Activated T-cell treated with anti-CD3 and anti-CD28 coated beads for 1 hour (primary cell): ENCODE measurements around the gene AKR7A3.
A peak's percentile ranks its signal among the peaks of the same experiment; 100 is the strongest.
"Not testable (repeated sequence)": the region's sequence is repeated elsewhere in the genome, so short reads cannot be mapped to it uniquely, and the experiment has no call there.

Experiments
- DNase-seq: peaks from one replicate; pipeline ENCODE4 v3.0.0-alpha.2; 2020; ENCODE audit warnings: low read depth

AKR7A3 gene

DNA sequence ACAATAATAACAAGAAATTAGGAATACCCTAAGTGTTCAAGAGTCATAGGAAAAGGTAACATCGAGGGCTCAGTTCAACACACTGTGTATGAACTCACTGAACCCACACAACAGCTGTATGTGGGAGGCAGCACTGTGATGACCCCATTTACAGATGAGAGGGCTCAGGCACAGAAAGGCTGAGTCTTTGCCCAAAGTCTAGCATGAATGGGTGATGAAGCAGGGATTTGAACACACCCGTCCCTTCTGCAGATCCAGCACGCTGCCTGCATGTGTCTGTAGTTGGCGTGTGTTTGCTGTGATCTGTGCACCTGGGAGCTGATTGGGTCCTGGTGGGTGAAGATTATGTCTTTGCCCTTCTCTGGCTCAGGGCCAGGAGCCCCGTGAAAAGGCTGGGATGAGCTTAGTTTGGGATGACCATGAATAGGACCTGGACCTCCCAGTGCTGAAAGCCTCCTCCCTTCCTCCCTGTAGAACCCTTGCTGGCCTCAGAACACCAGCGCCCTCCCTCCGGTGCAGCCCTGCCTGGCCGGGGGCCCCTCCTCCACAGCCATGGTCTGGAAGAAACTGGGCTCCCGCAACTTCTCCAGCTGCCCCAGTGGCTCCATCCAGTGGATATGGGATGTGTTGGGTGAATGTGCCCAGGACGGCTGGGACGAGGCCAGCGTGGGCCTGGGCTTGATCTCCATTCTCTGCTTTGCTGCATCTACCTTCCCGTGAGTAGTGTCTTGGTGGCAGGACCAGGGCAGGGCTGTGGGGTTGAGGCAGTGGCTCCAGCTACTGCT lies 28.7 kb upstream of the AKR7A3 start:
- no peak for DNase-seq

DNA sequence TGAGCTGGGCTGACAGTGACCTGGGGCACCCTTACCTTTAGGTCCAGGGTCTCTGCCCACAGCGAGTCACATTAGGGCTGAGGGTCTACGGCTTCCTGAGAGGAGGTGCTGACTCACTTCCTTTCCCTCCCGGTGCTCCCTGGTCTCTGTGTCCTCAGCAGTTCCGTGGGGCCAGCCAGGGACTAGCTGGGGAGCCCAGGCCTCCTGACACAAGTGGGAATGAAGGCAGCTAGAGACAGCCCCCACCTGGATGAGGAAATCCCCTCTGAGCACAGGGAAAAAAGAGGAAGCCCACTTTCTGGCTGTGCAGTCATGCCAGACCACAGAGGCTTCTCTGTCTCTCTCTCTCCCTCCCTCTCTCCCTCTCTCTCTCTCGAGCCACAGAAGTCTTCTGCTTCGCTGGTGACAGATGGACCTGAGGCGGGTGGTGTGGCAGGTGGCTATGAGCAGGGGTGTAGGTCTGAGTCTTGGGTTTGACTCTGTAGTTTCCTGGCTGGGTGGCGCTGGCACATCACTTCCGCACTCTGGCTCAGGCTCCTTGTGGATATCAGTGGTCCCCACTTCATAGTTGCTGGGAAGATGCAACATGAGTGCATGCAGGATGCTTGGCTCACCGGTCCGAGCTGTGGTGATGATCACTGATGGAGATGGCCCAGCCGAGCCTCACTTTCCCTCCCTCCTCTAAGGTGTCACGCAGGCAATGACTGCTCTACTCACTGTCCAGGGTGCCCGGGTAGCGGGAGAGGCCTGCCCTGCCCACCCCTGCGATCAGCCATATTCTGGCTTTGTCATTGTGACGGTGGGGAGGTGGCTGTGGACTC lies 27.0 kb upstream of the AKR7A3 start:
- no peak for DNase-seq

DNA sequence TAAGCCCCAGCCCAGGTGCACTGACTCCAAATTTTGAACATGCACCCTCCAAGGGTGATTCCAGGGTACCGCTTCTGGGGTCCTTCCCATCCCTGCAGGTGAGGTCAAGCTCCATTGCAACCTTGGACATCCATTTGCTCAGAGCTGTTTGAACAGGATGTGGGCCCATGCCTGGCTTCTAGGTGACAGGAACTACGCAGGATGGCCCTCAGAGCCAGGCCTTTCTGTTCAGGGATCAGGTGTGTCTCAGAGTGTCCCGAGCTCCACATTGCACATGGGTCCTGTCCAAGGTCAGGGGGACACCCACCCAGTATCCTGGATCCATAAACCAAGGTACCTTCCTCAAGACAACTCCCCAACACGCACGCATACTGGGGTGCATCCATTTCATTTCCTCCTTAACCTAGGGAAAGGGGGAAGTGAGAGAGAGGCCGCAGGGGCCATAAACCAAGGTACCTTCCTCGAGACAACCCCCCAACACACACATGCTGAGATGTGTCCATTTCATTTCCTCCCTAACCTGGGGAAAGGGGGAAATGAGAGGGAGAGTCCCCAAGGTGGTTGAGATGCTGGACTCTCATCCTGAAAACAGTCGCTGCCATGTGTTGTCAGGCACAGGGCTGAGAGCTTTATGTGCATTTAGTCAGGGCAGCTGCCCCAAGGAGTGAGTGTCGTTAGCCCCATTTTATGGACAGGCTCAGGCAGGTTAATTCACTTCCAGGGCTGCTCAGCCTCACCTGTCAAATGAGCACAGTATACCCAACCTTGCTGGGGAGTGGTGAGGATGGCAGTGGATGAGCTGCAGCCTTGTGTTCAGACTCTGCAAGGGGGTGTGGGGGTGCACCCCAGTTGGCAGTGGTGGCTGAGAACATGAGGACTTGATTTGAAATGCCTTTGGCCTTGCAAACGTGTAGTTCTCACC lies 25.7 kb upstream of the AKR7A3 start:
- no peak for DNase-seq

DNA sequence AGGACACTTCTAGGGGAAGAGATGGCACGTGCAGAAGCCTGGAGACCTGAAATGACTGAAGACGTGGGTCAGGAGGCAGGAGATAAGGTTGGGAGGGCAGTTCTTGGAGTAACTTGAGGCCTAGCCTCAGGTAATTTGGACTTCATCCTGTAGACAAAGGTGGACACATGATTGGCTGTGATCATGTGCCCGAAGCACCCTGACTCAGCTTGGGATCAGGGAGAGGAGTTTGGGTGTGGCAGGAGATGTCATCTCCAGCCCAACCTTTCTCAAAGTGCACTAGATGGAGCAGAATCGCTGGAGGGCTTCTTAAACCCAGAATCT lies 25.0 kb upstream of the AKR7A3 start:
- DNase-seq, result no peak

DNA sequence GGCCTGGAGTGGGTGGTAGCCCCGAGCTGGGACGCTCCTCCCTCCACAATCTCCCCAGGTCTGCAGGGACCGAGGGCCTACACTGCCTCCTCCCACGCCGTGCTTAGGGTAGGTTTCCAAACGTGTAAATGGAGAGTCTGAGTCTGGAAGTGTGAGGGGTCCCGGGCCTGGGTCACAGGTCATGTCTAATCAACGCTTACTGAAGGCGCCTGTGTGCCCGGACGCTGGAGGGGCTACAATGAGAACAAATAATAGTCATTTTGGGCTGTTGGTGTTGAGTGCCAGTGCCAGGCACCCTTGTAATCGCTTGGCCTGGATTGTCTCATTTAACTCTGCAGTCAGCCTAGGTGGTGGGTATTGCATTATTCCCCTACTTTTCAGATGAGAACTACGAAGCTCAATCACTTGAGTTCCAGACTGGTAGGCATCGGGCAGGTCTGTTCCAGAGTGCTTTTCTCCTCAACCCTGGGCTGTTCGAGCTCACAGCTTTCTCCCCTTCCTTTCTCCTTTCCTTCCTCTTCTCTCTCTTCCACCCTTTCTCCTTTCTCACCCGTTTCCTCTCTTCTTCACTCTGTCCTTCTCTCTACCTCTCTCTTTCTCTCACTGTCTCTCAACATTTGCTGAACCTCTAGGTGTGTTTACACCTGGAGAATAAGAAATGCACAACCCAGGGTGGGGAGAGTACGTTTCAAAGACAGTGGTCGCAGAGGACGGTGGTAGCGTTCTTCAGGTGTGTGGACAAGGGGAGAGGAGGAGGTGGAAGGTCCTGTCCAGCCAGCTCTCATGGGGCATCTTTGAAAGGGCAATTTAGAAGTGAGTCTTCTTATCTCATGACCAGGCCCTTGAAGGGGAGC lies 24.4 kb upstream of the AKR7A3 start:
- DNase-seq, result no peak

DNA sequence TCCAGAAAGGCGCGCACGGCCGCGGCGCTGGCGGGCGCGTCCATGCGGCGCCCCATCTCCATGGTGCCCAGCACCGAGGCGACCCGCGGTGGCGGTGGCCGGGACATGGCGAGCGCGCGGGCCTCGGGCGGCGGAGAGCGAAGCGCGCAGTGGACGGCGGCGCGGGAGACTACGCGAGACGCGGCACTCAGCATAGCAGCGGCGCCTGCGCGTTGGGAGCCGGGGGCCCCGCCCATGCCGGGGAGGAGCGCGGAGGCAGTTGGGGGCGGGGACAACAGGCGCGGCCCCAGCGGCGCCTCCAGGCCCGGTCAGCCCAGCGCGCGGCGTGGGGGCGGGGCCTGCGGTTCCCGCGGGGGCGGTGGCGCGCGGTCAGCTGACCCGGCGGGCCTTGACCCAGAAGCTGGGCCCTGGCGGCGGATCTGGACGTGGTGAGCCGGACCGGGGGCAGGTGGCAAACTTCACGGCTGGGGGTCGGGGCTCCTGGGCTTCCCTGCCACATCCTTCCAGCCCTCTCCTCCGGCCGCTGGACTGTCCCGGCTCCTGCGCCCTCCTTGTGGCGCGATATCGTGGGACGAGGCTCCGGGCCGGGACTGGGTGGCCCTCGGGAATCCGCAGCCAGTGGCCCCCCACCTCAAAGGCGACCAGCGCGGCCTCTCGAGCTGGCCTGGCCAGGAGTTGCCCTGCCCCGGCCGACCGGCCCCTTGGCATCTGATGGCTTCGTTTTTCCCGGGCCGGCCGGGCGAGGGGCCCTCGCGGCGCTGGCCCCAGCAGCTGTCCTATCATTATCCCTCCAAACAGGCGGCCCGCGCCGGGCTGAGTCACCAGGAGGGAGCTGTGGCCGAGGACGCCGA lies 23.6 kb upstream of the AKR7A3 start, which contains the start of the genes AKR7A2 and SLC66A1:
Gene AKR7A2 (minus strand): TSS at position 214 of the 851 bp plus-strand sequence. CDS start 20 bp downstream, at position 194.
Gene SLC66A1 (plus strand): TSS at position 396 of the 851 bp plus-strand sequence. CDS start 5,352 bp downstream, outside the sequence.
- DNase-seq, result peak; percentile 85

DNA sequence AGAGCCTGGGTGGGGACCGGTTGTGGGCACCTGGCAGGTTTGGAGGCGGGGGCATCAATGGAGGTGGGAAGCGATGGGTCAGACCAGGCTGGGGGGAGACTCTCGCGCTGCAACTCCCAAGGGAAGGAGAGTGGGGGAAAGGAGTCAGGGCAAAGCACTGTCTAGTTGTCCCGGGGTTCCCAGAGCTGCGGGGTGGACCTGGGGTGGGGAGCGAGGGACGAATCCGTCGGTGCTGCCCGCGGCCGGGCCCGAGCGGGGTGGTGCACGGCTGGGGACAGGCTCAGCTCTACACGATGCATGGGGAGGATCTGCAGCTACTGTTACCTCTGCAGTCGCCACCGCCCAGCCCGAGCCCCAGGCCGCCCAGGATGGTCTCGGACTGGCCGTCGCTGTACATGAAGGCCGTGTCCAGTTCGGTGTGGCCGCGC lies 22.9 kb upstream of the AKR7A3 start:
- DNase-seq, result no peak

DNA sequence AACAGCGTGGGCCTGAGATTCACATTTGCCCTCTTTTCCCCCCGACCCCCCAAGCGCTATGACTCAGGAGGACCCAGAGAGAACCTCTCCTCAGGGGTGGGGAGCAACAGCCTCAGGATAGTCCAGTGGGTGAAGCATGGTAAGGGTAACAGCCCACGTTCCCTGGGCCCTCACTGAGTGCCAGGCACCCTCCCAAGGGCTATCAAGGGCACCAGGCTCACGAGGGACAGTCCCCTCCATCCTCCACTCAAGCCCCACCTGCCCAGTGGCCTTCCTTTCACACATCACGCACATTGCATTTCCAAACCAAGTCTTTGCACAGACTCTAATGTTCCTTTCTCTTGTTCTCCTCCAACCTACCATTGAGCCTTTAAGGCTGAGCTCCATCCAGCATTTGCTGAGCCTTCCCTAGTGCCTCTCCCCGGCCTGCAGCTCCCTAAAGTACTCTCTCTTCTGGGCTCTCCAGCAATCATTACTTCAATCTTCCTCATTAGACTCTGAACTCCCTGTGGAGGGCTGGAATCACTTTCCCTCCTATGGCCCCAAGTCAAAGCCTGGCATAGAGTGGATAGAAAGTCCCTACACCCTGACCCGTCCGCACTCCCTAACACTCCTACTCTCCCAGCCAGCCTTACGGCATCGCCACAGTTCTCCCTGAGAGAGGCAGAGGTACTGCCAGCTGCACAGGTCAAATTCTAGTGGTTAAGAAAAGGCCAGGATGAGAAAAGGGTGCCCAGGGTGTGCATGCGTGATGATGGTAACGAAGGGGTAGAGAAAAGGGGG lies 22.3 kb upstream of the AKR7A3 start:
- no peak for DNase-seq

DNA sequence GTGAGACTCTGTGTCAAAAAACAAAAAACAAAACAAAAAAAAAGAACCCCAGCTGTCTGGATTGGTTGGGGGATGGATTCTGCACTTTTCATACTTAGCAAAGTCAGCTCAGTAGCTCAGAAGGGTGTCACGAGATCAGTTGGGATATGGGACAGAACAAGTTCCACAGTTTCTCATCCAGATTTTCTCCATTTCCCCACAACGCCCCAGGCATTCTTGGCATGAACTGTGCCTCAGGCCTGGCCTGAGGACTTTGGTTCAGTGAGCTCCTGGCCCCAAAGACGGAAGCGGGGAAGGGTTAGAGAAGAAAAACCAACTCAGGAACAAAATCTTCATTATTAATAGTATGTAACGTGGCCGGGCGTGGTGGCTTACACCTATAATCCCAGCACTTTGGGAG lies 21.5 kb upstream of the AKR7A3 start:
- DNase-seq, result no peak

DNA sequence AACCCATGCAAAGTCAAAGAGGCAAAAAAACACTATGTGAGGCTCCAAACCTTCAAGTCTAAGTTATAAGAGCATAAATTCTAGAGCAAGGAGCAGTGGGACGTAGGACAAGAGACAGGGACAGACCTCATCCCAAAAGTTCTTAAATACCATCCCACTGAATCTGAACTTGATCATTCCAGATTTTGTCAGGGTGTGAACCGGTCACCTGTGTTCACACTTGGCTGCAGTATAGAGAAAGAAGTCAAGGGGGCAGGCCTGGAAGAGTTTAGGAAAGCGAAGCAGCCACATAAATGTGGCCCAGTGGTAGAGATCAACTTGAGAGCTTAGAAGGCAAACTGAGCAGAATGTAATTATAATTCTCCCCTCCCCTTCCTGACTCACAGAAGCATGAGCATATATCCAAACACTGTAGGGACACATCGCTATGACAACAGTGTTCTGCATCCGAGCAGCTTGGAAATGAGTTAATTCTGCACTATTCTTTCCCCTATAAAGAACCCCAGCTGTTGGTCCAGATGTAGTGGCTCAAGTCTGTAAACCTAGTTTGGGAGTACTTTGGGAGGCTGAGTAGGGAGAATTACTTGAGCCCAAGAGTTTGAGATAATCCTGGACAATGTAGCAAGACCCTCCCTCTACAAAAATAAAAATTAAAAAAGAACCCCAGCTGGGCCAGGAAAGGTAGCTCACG lies 20.7 kb upstream of the AKR7A3 start:
- DNase-seq, result no peak

DNA sequence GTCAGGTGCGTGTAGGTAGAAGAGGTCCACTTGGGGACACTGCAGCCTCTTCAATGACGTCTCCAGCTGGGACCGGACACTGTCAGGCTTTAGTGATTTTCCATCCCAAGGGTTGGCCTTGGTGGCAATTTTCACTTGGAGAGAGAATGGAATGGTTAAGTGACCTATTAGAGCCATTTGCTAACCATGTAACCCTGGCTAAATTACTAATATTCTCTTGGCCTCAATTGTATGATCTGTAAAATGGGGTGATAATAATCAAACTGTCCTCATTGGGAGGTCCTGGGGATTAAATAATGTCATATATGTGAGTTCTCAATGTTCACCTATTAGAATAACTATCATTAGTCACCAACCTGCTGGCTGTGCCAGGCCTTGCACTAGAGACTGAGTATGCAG lies 19.9 kb upstream of the AKR7A3 start:
- DNase-seq, result no peak

DNA sequence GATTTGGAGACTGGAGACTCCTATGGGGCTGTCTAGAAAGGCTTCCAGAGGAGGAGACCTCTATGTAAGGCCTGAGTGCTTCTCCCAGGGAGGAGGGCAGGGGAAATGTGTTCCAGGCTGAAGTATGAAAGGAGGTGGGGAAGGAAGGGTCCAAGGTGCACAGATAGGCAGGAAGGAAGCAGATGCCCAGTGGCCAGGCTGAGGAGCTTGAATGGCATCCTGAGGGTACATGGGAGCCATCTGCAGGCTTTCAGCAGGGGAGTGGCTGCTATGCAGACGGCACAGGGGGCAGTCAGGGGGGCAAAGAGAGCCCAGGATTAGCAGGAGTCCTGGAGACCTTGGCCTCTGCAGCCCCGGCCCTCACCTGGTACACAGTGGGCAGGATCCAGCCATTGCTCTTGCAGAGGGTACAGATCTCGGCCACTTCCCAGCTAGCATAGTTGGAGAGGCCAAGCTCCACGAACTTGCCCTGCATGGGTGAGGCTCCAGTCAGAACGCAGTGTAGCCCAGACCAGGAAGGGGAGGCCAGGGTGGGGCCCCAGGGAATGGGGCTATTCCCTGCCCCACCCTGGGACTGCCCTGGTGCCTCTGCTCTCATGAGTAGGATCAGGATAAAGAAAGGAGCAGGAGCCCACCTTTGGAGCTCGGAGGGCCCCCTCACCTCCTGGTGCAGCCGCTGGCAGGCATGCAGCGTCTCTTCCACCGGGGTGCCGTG lies 19.4 kb upstream of the AKR7A3 start:
- no peak for DNase-seq

DNA sequence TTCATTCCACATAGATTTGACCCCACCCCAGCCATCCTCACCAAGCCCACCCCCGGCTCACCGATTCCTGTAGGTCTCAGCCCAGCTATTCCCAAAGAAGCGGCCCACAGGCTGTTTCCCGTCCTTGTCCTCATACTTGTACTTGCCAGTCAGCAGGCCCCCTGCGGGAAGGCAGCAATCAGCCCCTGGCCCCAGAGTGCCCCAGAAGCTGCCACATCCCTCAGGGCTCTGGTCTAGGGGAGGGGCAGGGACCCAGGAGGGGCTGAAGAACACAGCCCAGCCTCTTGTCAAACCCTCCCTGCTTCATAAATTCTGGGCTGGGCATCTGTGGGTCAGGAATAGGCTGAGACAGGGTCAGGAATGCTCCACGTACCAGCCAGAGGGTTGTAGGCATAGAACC lies 18.4 kb upstream of the AKR7A3 start:
- DNase-seq, result no peak

DNA sequence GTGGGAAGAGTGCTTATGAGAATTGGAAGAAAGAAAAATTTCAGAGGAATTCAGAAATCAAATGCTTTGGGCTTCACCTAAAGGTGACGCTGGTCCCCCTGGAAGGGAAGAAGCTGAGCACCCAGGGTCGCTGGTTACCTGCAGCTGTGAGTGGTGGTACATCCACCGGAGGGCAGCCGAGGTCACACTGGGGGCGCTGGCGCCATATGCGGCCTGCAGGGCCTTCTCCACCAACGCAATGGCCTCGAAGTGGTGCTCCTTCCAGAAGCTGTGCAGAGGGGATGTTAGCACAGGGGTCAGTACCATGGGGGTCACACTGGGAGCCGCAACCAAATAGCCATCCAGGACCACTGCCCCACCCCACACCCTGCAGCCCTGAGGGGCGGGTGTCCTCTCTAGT lies 17.3 kb upstream of the AKR7A3 start:
- no peak for DNase-seq

DNA sequence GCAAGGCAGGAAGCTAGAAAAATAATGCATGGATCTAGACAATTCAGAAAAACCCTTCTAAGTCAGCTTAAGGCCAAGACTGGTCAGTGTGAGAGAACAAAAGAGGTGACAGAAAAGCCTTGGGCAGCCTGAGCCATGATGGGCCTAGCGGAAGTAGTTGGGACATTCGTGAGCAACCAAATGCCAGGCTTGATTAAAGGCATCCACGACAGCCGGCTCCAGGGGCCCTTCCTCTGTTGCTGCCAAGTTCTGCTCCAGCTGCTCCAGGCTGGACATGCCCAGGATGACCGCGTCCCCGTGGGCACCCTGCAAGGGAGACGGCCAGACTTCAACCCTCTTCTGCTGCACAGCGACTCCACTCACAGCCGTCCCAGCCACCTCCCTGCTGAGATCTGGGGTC lies 15.5 kb upstream of the AKR7A3 start:
- DNase-seq, result not testable (repeated sequence)

DNA sequence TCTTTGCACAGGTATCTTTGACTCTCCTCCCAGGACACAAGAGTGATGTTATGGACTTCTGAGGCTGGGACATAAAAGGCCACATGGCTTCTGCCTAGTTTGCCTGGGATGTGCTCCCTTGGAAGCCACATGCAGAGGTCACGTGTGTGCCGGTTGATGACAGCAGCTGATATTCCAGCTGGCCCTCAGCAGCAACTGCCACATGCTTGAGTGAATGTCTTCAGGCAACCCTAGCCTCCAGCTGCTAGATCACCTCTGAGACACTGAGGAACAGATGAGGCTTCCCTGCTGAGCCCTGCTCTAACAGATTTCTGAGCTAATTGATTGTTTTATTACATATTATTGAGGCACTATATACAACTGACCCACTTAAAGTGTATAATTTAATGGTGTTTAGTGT lies 11.6 kb upstream of the AKR7A3 start:
- DNase-seq, result no peak

DNA sequence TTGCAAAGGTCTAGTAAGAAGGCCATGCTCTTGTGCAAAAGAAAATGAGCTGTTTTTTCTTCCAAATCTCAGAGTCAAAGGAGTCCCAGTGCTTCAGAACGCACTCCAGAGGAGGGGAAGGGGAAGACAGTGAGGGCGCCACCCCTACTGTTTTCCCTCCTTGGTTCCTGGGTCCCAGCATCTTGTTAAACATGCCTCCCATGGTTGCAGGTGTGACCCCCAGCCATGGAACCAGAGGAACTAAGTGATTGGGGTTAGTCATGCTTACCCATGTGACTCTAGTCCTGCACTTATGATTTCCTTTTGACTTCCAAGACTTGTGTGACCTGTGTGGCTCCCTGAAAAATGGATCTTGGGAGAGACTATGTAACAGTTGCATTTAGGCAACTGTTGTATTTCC lies 6.1 kb upstream of the AKR7A3 start:
- no peak for DNase-seq

DNA sequence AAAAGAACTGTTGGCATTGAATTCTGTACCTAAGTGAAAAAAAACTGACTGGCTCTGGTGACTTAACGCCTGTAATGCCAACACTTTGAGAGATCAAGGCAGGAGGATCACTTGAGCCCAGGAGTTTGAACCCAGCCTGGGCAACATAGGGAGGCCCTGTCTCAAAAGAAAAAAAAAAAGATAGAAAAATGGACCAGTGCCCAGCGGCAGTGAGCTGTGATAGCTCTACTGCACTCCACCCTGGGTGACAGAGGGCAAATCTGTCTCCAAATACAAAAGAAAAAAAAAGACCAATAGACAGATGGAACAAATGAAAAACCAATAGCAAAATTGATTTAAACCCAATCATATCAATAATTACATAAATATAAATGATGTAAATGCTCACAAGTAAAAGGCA lies 674 bp upstream of the AKR7A3 start:
- no peak for DNase-seq
